ENCODE results near the gene DYSF.

DNA sequence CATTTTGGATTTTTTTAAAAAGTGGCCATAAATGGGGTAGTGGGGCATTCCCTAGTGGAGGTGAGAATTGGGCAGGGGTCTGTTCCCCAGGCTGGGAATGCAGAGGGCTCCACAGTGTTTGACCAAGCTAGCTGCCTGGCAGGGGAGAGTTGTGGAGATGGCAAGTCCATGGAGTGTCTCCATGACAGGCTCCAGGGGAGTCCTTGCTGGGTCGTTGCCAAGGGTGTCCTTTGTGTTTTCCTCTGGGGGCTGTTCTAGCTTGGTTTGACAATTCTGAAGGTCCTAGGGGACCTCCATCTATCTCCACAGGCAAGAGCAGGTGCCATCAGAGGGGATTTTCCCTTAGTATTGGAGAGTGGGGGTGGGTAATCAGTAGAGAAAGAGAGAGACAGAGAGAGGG, 265.3 kb downstream of the DYSF start:
- TF ChIP-seq ZNF600 (tag by site-specific recombination; IDR thresholded peaks at IDR 0.05) (no peak), CTCF (tag by site-specific recombination; IDR thresholded peaks at IDR 0.05) (no peak), ZBTB1 (tag by site-specific recombination; IDR thresholded peaks at IDR 0.05) (no peak), ZNF792 (tag by site-specific recombination; IDR thresholded peaks at IDR 0.05) (no peak), ZNF214 (tag by site-specific recombination; IDR thresholded peaks at IDR 0.05; ENCODE audit: borderline replicate concordance) (no peak), ZBTB7A (tag by site-specific recombination; IDR thresholded peaks at IDR 0.05; ENCODE audit: low read depth) (no peak), TRIM28 (IDR thresholded peaks at IDR 0.05; ENCODE audit: borderline replicate concordance, low read length) (no peak), TCF7L2 (IDR thresholded peaks at IDR 0.05; ENCODE audit: borderline replicate concordance, low read depth, low read length) (no peak), ZNF449 (tag by site-specific recombination; IDR thresholded peaks at IDR 0.05) (no peak)
- TF ChIP-seq, protein P1, sequence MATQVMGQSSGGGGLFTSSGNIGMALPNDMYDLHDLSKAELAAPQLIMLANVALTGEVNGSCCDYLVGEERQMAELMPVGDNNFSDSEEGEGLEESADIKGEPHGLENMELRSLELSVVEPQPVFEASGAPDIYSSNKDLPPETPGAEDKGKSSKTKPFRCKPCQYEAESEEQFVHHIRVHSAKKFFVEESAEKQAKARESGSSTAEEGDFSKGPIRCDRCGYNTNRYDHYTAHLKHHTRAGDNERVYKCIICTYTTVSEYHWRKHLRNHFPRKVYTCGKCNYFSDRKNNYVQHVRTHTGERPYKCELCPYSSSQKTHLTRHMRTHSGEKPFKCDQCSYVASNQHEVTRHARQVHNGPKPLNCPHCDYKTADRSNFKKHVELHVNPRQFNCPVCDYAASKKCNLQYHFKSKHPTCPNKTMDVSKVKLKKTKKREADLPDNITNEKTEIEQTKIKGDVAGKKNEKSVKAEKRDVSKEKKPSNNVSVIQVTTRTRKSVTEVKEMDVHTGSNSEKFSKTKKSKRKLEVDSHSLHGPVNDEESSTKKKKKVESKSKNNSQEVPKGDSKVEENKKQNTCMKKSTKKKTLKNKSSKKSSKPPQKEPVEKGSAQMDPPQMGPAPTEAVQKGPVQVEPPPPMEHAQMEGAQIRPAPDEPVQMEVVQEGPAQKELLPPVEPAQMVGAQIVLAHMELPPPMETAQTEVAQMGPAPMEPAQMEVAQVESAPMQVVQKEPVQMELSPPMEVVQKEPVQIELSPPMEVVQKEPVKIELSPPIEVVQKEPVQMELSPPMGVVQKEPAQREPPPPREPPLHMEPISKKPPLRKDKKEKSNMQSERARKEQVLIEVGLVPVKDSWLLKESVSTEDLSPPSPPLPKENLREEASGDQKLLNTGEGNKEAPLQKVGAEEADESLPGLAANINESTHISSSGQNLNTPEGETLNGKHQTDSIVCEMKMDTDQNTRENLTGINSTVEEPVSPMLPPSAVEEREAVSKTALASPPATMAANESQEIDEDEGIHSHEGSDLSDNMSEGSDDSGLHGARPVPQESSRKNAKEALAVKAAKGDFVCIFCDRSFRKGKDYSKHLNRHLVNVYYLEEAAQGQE (tag by site-specific recombination; IDR thresholded peaks at IDR 0.05), result no peak

All from HEK293 (cell line).